22Rv1 (cell line): ENCODE data around the gene ZNF286A.
"Not testable (repeated sequence)": the region's sequence is repeated elsewhere in the genome, so short reads cannot be mapped to it uniquely, and the experiment has no call there.

Experiments
- H3K27ac ChIP-seq: fragments of 450-650 bp; 2 replicates; pipeline ENCODE4 v1.5.1; 2017
- CTCF ChIP-seq: fragments of 450-650 bp; IDR thresholded peaks from 2 replicates; pipeline ENCODE4 v1.5.1; 2017; ENCODE audit warnings: mild to moderate bottlenecking
- ZFX ChIP-seq: fragments of 450-650 bp; IDR thresholded peaks from 2 replicates; pipeline ENCODE4 v1.6.1; 2017; ENCODE audit warnings: antibody characterized with exemption, borderline replicate concordance

ZNF286A gene

GRCh38 chr17:15740570-15741120, 41.1 kb downstream of the ZNF286A start:
- H3K27ac ChIP-seq = no peak overlapping the region
- no peak for TF ChIP-seq ZFX
- no peak for TF ChIP-seq CTCF

GRCh38 chr17:15741624-15742023, 42.1 kb downstream of the ZNF286A start:
- H3K27ac ChIP-seq = no peak overlapping the region
- no peak for TF ChIP-seq CTCF
- TF ChIP-seq ZFX = no peak

GRCh38 chr17:15742051-15742795, 42.7 kb downstream of the ZNF286A start:
- no peak for TF ChIP-seq CTCF
- TF ChIP-seq ZFX = no peak
- H3K27ac ChIP-seq = no peak overlapping the region

- H3K27ac ChIP-seq = no peak overlapping the region
- no peak for TF ChIP-seq CTCF
- TF ChIP-seq ZFX = no peak
Measured at GRCh38 chr17:15742921-15743320, 43.4 kb downstream of the ZNF286A start.

GRCh38 chr17:15744074-15744676, 44.6 kb downstream of the ZNF286A start:
- no peak overlapping the region for H3K27ac ChIP-seq
- TF ChIP-seq CTCF = no peak
- no peak for TF ChIP-seq ZFX

- no peak overlapping the region for H3K27ac ChIP-seq
- TF ChIP-seq ZFX (no peak), CTCF (no peak)
Measured at GRCh38 chr17:15744885-15745284, 45.3 kb downstream of the ZNF286A start.

- not testable (repeated sequence) for H3K27ac ChIP-seq
Measured at GRCh38 chr17:15749403-15749802, 49.9 kb downstream of the ZNF286A start.

- H3K27ac ChIP-seq = not testable (repeated sequence)
Measured at GRCh38 chr17:15768865-15769533, 69.4 kb downstream of the ZNF286A start.
